HEK293 (cell line): ENCODE measurements around the gene MVP.

Source experiments
- CTCF ChIA-PET: fragments of 350-600 bp; formaldehyde crosslinking; extraction: SDS; loops from one replicate; lab custom pipeline; 2021; ENCODE audit warnings: antibody characterized with exemption; lab: Yijun Ruan, JAX
- POLR2A ChIA-PET: fragments of 300-600 bp; formaldehyde crosslinking; extraction: SDS; loops from one replicate; lab custom pipeline; 2020; ENCODE audit warnings: antibody characterized with exemption, inconsistent platforms; lab: Yijun Ruan, JAX
- H3K27ac ChIP-seq: fragments of 200-500 bp; sonication (Bioruptor generic); 2 replicates; pipeline ENCODE4 v1.5.1; 2014; ENCODE audit warnings: low read depth, low read length, control low read depth, inconsistent platforms; ENCODE audit errors: extremely low read depth
- H3K36me3 ChIP-seq, 2 experiments: fragments of 200-500 bp in 1 of 2; sonication (Bioruptor generic) in 1 of 2; 1 replicate in 1 of 2; 2 replicates in 1 of 2; pipeline ENCODE4 v1.5.1; 2014 to 2017; ENCODE audit warnings: inconsistent platforms in 2 of 2, low read length in 2 of 2; ENCODE audit not compliant: control insufficient read depth in 2 of 2, insufficient read depth in 1 of 2
- H3K4me1 ChIP-seq: fragments of 200-500 bp; sonication (Bioruptor generic); 2 replicates; pipeline ENCODE4 v1.5.1; 2014; ENCODE audit warnings: mild to moderate bottlenecking, low read length, inconsistent platforms; ENCODE audit not compliant: control insufficient read depth, insufficient read depth
- H3K4me3 ChIP-seq: 2 replicates; pipeline ENCODE4 v1.5.1; 2011; ENCODE audit warnings: low read depth, mild to moderate bottlenecking, control low read depth, low read length, moderate library complexity
- H3K9me3 ChIP-seq: fragments of 200-500 bp; sonication (Bioruptor generic); 2 replicates; pipeline ENCODE4 v1.5.1; 2014; ENCODE audit warnings: low read depth, low read length, inconsistent platforms; ENCODE audit not compliant: control insufficient read depth, insufficient read depth
- GLIS2 ChIP-seq: fragments of 450-650 bp; formaldehyde crosslinking; IDR thresholded peaks from 2 replicates; pipeline ENCODE4 v1.5.1; 2016; ENCODE audit warnings: missing biosample characterization, missing genetic modification characterization
- PRDM1 ChIP-seq: fragments of 450-650 bp; formaldehyde crosslinking; IDR thresholded peaks from 2 replicates; pipeline ENCODE4; 2016; ENCODE audit warnings: missing biosample characterization, missing genetic modification characterization
- SCRT1 ChIP-seq: fragments of 450-650 bp; formaldehyde crosslinking; IDR thresholded peaks from 2 replicates; pipeline ENCODE4 v1.5.1; 2016; ENCODE audit warnings: missing biosample characterization, missing genetic modification characterization, borderline replicate concordance
- TRIM28 ChIP-seq: IDR thresholded peaks from 2 replicates; pipeline ENCODE4 v1.6.1; 2011; ENCODE audit warnings: low read length, control low read depth, borderline replicate concordance
- YY1 ChIP-seq: fragments of 450-650 bp; formaldehyde crosslinking; IDR thresholded peaks from 2 replicates; pipeline ENCODE4 v1.5.1; 2018; ENCODE audit warnings: missing biosample characterization, missing genetic modification characterization
- ZBTB17 ChIP-seq: fragments of 450-650 bp; formaldehyde crosslinking; IDR thresholded peaks from 2 replicates; pipeline ENCODE4 v1.5.1; 2016; ENCODE audit warnings: missing biosample characterization, missing genetic modification characterization
- ZNF114 ChIP-seq: fragments of 450-650 bp; formaldehyde crosslinking; IDR thresholded peaks from 2 replicates; pipeline ENCODE4 v1.5.0; 2017; ENCODE audit warnings: missing biosample characterization, missing genetic modification characterization
- ZNF121 ChIP-seq: fragments of 450-650 bp; formaldehyde crosslinking; IDR thresholded peaks from 2 replicates; pipeline ENCODE4 v1.5.1; 2016; ENCODE audit warnings: missing biosample characterization, missing genetic modification characterization
- ZNF184 ChIP-seq: fragments of 450-650 bp; IDR thresholded peaks from 2 replicates; pipeline ENCODE4 v1.5.1; 2018; ENCODE audit warnings: missing biosample characterization, mild to moderate bottlenecking, missing genetic modification characterization
- ZNF223 ChIP-seq: fragments of 450-650 bp; formaldehyde crosslinking; IDR thresholded peaks from 2 replicates; pipeline ENCODE4 v1.5.1; 2016; ENCODE audit warnings: missing biosample characterization, missing genetic modification characterization
- ZNF394 ChIP-seq: fragments of 450-650 bp; formaldehyde crosslinking; IDR thresholded peaks from 2 replicates; pipeline ENCODE4 v1.5.1; 2016; ENCODE audit warnings: missing biosample characterization, missing genetic modification characterization, mild to moderate bottlenecking, moderate library complexity, borderline replicate concordance
- ZNF48 ChIP-seq: fragments of 450-650 bp; formaldehyde crosslinking; IDR thresholded peaks from 2 replicates; pipeline ENCODE4 v1.5.1; 2016; ENCODE audit warnings: missing biosample characterization, missing genetic modification characterization
- ZNF510 ChIP-seq: fragments of 450-650 bp; formaldehyde crosslinking; IDR thresholded peaks from 2 replicates; pipeline ENCODE4 v1.5.1; 2018; ENCODE audit warnings: mild to moderate bottlenecking, missing genetic modification characterization, missing biosample characterization; ENCODE audit not compliant: insufficient replicate concordance
- ZNF521 ChIP-seq: fragments of 450-650 bp; formaldehyde crosslinking; IDR thresholded peaks from 2 replicates; pipeline ENCODE4 v1.5.1; 2017; ENCODE audit warnings: missing biosample characterization, mild to moderate bottlenecking, missing genetic modification characterization
- ZNF530 ChIP-seq: fragments of 450-650 bp; formaldehyde crosslinking; IDR thresholded peaks from 2 replicates; pipeline ENCODE4 v1.5.1; 2016; ENCODE audit warnings: low read depth, missing biosample characterization, missing genetic modification characterization
- ZXDB ChIP-seq: fragments of 450-650 bp; formaldehyde crosslinking; IDR thresholded peaks from 2 replicates; pipeline ENCODE4 v1.5.1; 2016; ENCODE audit warnings: missing biosample characterization, missing genetic modification characterization
- TF ChIP-seq, protein P1 (sequence below): fragments of 450-650 bp; formaldehyde crosslinking; IDR thresholded peaks from 2 replicates; pipeline ENCODE4 v1.5.1; 2016; ENCODE audit warnings: missing biosample characterization, missing genetic modification characterization
- TF ChIP-seq, protein P2 (sequence below): fragments of 450-650 bp; formaldehyde crosslinking; IDR thresholded peaks from 2 replicates; pipeline ENCODE4 v1.5.1; 2016; ENCODE audit warnings: missing biosample characterization, missing genetic modification characterization
- TF ChIP-seq, protein P3 (sequence below): fragments of 450-650 bp; formaldehyde crosslinking; IDR thresholded peaks from 2 replicates; pipeline ENCODE4 v1.5.1; 2016; ENCODE audit warnings: missing biosample characterization, missing genetic modification characterization
- TF ChIP-seq, protein P4 (sequence below): fragments of 450-650 bp; formaldehyde crosslinking; IDR thresholded peaks from 2 replicates; pipeline ENCODE4 v1.5.1; 2016; ENCODE audit warnings: missing biosample characterization, missing genetic modification characterization
- TF ChIP-seq, protein P5 (sequence below): fragments of 450-650 bp; formaldehyde crosslinking; IDR thresholded peaks from 2 replicates; pipeline ENCODE4 v1.5.1; 2017; ENCODE audit warnings: missing biosample characterization, missing genetic modification characterization
- TF ChIP-seq, protein P6 (sequence below): fragments of 450-650 bp; formaldehyde crosslinking; IDR thresholded peaks from 2 replicates; pipeline ENCODE4 v1.5.1; 2016; ENCODE audit warnings: missing biosample characterization, missing genetic modification characterization

The MVP gene

DNA sequence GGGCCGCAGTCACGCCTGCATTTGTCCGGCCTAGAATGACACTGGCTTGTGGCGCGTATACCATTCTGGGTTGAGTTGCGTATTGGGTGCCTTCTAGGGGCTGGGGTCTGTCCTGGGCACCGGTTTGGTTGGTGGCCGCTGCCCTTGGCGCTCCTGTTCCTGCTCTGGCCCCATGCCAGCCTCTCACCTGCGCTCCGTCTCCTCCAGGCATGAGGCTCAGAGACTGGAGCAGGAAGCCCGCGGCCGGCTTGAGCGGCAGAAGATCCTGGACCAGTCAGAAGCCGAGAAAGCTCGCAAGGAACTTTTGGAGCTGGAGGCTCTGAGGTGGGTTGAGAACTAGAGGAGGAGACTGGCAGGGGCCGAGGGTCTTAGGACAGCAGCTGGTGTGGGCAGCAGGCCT, 25.4 kb downstream of the MVP start (continued):
- no peak for TF ChIP-seq ZNF48

DNA sequence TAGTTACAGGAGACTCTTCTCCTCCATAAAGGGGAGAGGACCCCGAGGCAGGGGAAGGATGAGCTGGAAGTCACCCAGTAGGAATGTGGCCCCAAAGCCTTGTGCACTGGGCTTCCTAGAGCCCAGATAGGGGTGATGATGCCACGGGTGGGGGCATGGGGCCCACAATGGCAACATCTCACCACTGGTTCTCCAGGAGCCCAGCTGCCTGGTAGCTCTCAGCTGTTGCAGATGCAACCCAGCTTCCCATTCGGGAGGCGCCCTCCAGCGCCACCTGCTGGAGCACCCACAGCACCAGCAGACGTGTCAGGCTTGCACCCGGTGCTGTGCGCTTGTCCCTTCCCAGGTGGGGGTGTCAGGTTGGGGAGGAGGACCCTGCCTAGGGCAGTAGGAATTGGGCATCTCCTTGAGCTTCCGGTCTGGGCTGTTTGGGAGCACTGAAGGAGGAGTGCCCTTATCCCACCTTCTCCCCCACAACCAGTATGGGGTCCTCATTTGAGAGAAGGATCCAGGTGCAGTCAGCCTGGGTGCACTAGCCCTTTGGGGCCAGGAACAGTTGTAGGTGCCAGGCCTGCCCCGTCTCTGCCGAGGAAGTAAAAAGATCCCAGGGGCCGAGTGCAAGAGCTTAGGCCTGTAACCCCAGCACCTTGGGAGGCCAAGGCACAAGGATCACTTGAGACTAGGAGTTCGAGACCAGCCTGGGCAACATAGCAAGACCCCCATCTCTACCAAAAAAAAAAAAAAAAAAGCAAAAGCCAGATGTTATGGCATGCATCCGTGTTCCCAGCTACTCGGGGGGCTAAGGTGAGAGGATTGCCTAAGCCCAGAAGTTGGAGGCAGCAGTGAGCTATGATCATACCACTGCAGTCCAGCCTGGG, 28.4 kb downstream of the MVP start:
- Histone ChIP-seq H3K36me3 (peaks cover 0 to 9% of the 10 kb centered on the region in 2 experiments; a peak in 1 of 3 replicates), H3K27ac (no peak overlapping the region), H3K9me3 (no peaks in the 10 kb centered on the region), H3K4me3 (no peak overlapping the region), H3K4me1 (no peaks in the 10 kb centered on the region)
- POLR2A ChIA-PET: interaction anchor here (0.6 to 3.2 kb wide), 13 partner anchors 20 to 1105 kb away, joined by 3 to 13 read pairs (median 5); partner anchors contain the start of genes MAZ, MVP, PAGR1 and PRRT2
- CTCF ChIA-PET: interaction anchor here (0.6 to 5.0 kb wide), 68 partner anchors 11 to 1355 kb away, joined by 3 to 74 read pairs (median 4); partner anchors contain the start of genes ASPHD1, C16orf92, CDIPT and HIRIP3
- TF ChIP-seq ZNF184 (no peak), ZBTB17 (peak; percentile 30; the same call in 1 of the 2 replicates), ZNF394 (tag by site-specific recombination) (peak; percentile 57; the same call in 1 of the 2 replicates), GLIS2 (tag by site-specific recombination) (no peak), SCRT1 (peak; percentile 79; the same call in 1 of the 2 replicates), ZNF223 (tag by site-specific recombination) (no peak), ZNF521 (tag by site-specific recombination) (no peak), YY1 (tag by site-specific recombination) (no peak), ZXDB (tag by site-specific recombination) (peak; percentile 49; the same call in 1 of the 2 replicates), PRDM1 (tag by site-specific recombination) (no peak), ZNF121 (tag by site-specific recombination) (peak; percentile 96), TRIM28 (peak; percentile 65; the same call in 1 of the 2 replicates), ZNF530 (tag by site-specific recombination) (no peak), ZNF510 (no peak), ZNF114 (tag by site-specific recombination) (no peak)
- TF ChIP-seq, protein P1, sequence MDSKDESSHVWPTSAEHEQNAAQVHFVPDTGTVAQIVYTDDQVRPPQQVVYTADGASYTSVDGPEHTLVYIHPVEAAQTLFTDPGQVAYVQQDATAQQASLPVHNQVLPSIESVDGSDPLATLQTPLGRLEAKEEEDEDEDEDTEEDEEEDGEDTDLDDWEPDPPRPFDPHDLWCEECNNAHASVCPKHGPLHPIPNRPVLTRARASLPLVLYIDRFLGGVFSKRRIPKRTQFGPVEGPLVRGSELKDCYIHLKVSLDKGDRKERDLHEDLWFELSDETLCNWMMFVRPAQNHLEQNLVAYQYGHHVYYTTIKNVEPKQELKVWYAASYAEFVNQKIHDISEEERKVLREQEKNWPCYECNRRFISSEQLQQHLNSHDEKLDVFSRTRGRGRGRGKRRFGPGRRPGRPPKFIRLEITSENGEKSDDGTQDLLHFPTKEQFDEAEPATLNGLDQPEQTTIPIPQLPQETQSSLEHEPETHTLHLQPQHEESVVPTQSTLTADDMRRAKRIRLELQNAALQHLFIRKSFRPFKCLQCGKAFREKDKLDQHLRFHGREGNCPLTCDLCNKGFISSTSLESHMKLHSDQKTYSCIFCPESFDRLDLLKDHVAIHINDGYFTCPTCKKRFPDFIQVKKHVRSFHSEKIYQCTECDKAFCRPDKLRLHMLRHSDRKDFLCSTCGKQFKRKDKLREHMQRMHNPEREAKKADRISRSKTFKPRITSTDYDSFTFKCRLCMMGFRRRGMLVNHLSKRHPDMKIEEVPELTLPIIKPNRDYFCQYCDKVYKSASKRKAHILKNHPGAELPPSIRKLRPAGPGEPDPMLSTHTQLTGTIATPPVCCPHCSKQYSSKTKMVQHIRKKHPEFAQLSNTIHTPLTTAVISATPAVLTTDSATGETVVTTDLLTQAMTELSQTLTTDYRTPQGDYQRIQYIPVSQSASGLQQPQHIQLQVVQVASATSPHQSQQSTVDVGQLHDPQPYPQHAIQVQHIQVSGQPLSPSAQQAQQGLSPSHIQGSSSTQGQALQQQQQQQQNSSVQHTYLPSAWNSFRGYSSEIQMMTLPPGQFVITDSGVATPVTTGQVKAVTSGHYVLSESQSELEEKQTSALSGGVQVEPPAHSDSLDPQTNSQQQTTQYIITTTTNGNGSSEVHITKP (tag by site-specific recombination): peak; percentile 17; the same call in 1 of the 2 replicates
- TF ChIP-seq, protein P2, sequence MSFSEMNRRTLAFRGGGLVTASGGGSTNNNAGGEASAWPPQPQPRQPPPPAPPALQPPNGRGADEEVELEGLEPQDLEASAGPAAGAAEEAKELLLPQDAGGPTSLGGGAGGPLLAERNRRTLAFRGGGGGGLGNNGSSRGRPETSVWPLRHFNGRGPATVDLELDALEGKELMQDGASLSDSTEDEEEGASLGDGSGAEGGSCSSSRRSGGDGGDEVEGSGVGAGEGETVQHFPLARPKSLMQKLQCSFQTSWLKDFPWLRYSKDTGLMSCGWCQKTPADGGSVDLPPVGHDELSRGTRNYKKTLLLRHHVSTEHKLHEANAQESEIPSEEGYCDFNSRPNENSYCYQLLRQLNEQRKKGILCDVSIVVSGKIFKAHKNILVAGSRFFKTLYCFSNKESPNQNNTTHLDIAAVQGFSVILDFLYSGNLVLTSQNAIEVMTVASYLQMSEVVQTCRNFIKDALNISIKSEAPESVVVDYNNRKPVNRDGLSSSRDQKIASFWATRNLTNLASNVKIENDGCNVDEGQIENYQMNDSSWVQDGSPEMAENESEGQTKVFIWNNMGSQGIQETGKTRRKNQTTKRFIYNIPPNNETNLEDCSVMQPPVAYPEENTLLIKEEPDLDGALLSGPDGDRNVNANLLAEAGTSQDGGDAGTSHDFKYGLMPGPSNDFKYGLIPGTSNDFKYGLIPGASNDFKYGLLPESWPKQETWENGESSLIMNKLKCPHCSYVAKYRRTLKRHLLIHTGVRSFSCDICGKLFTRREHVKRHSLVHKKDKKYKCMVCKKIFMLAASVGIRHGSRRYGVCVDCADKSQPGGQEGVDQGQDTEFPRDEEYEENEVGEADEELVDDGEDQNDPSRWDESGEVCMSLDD (tag by site-specific recombination): no peak
- TF ChIP-seq, protein P3, sequence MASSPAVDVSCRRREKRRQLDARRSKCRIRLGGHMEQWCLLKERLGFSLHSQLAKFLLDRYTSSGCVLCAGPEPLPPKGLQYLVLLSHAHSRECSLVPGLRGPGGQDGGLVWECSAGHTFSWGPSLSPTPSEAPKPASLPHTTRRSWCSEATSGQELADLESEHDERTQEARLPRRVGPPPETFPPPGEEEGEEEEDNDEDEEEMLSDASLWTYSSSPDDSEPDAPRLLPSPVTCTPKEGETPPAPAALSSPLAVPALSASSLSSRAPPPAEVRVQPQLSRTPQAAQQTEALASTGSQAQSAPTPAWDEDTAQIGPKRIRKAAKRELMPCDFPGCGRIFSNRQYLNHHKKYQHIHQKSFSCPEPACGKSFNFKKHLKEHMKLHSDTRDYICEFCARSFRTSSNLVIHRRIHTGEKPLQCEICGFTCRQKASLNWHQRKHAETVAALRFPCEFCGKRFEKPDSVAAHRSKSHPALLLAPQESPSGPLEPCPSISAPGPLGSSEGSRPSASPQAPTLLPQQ (tag by site-specific recombination): peak; percentile 88
- TF ChIP-seq, protein P4, sequence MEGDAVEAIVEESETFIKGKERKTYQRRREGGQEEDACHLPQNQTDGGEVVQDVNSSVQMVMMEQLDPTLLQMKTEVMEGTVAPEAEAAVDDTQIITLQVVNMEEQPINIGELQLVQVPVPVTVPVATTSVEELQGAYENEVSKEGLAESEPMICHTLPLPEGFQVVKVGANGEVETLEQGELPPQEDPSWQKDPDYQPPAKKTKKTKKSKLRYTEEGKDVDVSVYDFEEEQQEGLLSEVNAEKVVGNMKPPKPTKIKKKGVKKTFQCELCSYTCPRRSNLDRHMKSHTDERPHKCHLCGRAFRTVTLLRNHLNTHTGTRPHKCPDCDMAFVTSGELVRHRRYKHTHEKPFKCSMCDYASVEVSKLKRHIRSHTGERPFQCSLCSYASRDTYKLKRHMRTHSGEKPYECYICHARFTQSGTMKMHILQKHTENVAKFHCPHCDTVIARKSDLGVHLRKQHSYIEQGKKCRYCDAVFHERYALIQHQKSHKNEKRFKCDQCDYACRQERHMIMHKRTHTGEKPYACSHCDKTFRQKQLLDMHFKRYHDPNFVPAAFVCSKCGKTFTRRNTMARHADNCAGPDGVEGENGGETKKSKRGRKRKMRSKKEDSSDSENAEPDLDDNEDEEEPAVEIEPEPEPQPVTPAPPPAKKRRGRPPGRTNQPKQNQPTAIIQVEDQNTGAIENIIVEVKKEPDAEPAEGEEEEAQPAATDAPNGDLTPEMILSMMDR (tag by site-specific recombination): peak; percentile 89
- TF ChIP-seq, protein P5, sequence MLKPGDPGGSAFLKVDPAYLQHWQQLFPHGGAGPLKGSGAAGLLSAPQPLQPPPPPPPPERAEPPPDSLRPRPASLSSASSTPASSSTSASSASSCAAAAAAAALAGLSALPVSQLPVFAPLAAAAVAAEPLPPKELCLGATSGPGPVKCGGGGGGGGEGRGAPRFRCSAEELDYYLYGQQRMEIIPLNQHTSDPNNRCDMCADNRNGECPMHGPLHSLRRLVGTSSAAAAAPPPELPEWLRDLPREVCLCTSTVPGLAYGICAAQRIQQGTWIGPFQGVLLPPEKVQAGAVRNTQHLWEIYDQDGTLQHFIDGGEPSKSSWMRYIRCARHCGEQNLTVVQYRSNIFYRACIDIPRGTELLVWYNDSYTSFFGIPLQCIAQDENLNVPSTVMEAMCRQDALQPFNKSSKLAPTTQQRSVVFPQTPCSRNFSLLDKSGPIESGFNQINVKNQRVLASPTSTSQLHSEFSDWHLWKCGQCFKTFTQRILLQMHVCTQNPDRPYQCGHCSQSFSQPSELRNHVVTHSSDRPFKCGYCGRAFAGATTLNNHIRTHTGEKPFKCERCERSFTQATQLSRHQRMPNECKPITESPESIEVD (tag by site-specific recombination): no peak
- TF ChIP-seq, protein P6, sequence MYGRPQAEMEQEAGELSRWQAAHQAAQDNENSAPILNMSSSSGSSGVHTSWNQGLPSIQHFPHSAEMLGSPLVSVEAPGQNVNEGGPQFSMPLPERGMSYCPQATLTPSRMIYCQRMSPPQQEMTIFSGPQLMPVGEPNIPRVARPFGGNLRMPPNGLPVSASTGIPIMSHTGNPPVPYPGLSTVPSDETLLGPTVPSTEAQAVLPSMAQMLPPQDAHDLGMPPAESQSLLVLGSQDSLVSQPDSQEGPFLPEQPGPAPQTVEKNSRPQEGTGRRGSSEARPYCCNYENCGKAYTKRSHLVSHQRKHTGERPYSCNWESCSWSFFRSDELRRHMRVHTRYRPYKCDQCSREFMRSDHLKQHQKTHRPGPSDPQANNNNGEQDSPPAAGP (tag by site-specific recombination): peak; percentile 55; the same call in 1 of the 2 replicates
